BLaER1 treated with 17β-estradiol and CSF1 and Interleukin-3, amounts not matched to agents 10 nM and 100 nM (cell line): Measurements from ENCODE around the gene LRRC36.

ENCODE experiments used
- H3K27ac ChIP-seq, 11 experiments: shearing (Covaris generic); formaldehyde crosslinking; 2 replicates each; pipeline ENCODE4 v1.8.1; 2022
- H3K27me3 ChIP-seq, 11 experiments: shearing (Covaris generic); formaldehyde crosslinking; 2 replicates each; pipeline ENCODE4 v1.8.1; 2022
- H3K36me3 ChIP-seq, 11 experiments: shearing (Covaris generic); formaldehyde crosslinking; 2 replicates each; pipeline ENCODE4 v1.8.1; 2022
- H3K4me1 ChIP-seq, 10 experiments: shearing (Covaris generic); formaldehyde crosslinking; 2 replicates each; pipeline ENCODE4 v1.8.1; 2022
- H3K4me2 ChIP-seq, 11 experiments: shearing (Covaris generic); formaldehyde crosslinking; 2 replicates each; pipeline ENCODE4 v1.8.1; 2022
- H3K4me3 ChIP-seq, 10 experiments: shearing (Covaris generic); formaldehyde crosslinking; 2 replicates each; pipeline ENCODE4 v1.8.1; 2022
- H3K9ac ChIP-seq, 11 experiments: shearing (Covaris generic); formaldehyde crosslinking; 2 replicates each; pipeline ENCODE4 v1.8.1; 2022
- H3K9me3 ChIP-seq, 11 experiments: shearing (Covaris generic); formaldehyde crosslinking; replicated peaks in 1 of 11; 2 replicates each; pipeline ENCODE4 v1.8.1; 2022
- H4K20me1 ChIP-seq, 11 experiments: shearing (Covaris generic); formaldehyde crosslinking; 2 replicates each; pipeline ENCODE4 v1.8.1; 2022
- Cebpa-rat ChIP-seq, 11 experiments: shearing (Covaris generic); IDR thresholded peaks; 2 replicates each; pipeline ENCODE4 v1.8.1; 2022

Gene LRRC36

DNA sequence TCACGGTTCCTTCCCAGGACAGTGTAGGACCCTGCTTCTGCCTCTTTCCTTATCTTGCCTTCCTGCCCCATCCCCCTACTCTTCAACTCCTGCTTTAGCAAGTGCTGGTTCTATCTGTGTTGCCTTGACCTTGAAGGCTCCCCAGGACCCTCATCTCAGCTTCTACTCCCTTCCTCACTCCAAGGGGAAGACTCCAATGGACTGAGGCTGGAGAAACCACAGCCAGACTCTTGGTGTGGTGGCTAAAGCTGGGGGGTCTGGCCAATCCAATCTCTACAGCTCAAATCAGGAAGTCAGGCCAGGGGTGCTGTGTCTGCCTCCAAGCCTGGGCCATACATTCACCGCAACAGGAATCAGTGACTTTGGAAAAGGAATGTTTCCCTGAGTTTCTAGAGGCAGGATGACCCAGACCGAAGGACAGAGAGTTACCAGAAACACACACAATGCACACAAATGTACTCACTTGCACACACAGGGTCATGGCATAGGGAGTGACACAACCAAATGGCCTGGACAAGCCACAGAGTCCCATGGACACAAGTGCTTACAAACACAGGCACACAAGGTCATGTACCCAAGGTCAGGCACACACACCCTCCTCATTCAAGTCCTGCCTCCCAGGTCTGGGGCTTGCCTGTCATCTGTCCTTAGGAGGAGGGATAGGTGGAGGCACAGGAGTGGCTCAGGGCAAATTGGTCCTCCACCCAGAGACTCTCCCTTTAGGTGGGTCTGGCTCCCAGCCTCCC lies 102.6 kb downstream of the LRRC36 start:
- Histone ChIP-seq H3K27me3 (peaks cover 59 to 76% (median 65%) of the 10 kb centered on the region in 11 experiments), H3K4me1 (peaks cover 19 to 42% (median 30%) of the 10 kb centered on the region in 10 experiments), H3K27ac (no peak overlapping the region), H3K36me3 (peaks cover 0 to 5% (median 0%) of the 10 kb centered on the region in 11 experiments; a peak in 1 of 22 replicates), H4K20me1 (peaks cover 25 to 64% (median 42%) of the 10 kb centered on the region in 11 experiments; a peak in 21 of 22 replicates), H3K9me3 (no peaks in the 10 kb centered on the region), H3K4me3 (no peak overlapping the region), H3K4me2 (no peak overlapping the region), H3K9ac (no peak overlapping the region)
- TF ChIP-seq Cebpa-rat (IDR thresholded peaks at IDR 0.05) = no peak

GRCh38 chr16:67429799-67430503 lies 103.3 kb downstream of the LRRC36 start:
- Histone ChIP-seq H4K20me1 (peaks cover 32 to 71% (median 50%) of the 10 kb centered on the region in 11 experiments; a peak in 21 of 22 replicates), H3K4me3 (peak overlapping the region; percentile 19 to 63 (median 48); a peak in 13 of 20 replicates), H3K4me1 (peaks cover 13 to 42% (median 29%) of the 10 kb centered on the region in 10 experiments), H3K27ac (no peak overlapping the region), H3K27me3 (peaks cover 59 to 82% (median 68%) of the 10 kb centered on the region in 11 experiments), H3K9ac (peak overlapping the region in 2 of 11 experiments; percentile 32 to 53; a peak in 2 of 22 replicates), H3K36me3 (peaks cover 0 to 5% (median 0%) of the 10 kb centered on the region in 11 experiments; a peak in 1 of 22 replicates), H3K4me2 (peak overlapping the region; percentile 62 to 92 (median 74); a peak in 20 of 22 replicates), H3K9me3 (no peaks in the 10 kb centered on the region)
- no peak for TF ChIP-seq Cebpa-rat (IDR thresholded peaks at IDR 0.05)

DNA sequence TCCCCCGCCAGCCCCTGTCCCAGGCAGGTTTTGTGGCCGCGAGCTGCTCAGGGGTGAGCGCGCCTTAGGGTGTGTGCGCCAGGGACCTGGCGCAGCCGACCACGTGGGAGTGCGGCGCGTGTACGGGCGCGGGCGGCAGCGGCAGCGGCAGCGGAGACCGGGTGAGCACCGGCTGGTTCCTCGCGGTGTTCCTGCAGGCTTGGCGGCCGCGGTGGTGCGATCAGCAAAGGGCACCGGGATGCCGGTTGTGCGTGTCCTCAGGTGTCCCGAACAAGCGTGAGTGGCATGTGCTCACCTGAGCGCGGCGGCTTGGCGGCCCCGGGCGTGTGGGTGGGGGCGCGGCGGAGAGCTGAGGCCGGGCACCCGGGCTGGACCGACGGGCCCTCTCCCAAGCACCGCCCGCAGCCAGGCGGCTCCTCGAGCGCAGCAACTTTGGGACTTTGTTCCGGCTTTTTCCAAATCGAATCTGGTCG lies 103.9 kb downstream of the LRRC36 start:
- Histone ChIP-seq H4K20me1 (peaks cover 32 to 77% (median 56%) of the 10 kb centered on the region in 11 experiments; a peak in 21 of 22 replicates), H3K27me3 (peaks cover 59 to 82% (median 68%) of the 10 kb centered on the region in 11 experiments), H3K9ac (peak overlapping the region in 4 of 11 experiments; percentile 21 to 53 (median 36); a peak in 4 of 22 replicates), H3K27ac (no peak overlapping the region), H3K36me3 (peaks cover 0 to 7% (median 1%) of the 10 kb centered on the region in 11 experiments; a peak in 8 of 22 replicates), H3K4me2 (peak overlapping the region; percentile 62 to 92 (median 74)), H3K4me3 (peak overlapping the region; percentile 19 to 63 (median 48); a peak in 15 of 20 replicates), H3K4me1 (peaks cover 13 to 46% (median 30%) of the 10 kb centered on the region in 10 experiments), H3K9me3 (no peaks in the 10 kb centered on the region)
- no peak for TF ChIP-seq Cebpa-rat (IDR thresholded peaks at IDR 0.05)

DNA sequence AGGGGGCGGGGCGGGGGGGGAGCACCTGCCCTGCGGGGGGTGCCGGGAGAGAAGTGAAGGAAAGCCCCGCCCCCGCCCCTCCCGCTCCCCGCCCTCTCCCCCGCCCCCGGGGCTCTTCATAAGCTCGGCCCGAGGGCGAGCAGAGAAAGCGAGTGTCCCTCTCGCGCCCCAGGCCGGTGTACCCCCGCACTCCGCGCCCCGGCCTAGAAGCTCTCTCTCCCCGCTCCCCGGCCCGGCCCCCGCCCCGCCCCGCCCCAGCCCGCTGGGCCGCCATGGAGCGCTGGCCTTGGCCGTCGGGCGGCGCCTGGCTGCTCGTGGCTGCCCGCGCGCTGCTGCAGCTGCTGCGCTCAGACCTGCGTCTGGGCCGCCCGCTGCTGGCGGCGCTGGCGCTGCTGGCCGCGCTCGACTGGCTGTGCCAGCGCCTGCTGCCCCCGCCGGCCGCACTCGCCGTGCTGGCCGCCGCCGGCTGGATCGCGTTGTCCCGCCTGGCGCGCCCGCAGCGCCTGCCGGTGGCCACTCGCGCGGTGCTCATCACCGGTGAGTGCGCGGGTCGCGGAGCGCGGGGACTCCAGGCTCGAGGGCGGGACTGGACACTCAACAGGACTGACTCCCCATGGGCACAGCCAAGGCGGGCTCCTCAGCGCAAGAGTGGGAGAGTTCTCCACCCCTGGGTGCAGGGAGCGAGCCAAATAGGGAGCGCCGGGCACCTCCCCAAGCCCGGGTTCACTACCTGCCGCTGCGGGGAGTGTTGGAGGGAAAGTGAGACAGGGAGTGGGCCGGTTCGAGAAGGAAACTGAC lies 104.6 kb downstream of the LRRC36 start, which contains the start of gene HSD11B2:
HSD11B2 (plus strand) TSS at position 145 of the 798 bp plus-strand sequence; CDS start at position 273, 128 bp downstream.
- Histone ChIP-seq H3K36me3 (peaks cover 0 to 13% (median 7%) of the 10 kb centered on the region in 11 experiments; a peak in 13 of 22 replicates), H3K4me1 (peaks cover 17 to 52% (median 33%) of the 10 kb centered on the region in 10 experiments), H3K27me3 (peaks cover 59 to 82% (median 68%) of the 10 kb centered on the region in 11 experiments), H3K4me3 (peak within 1 kb of the TSS; percentile 33 to 66 (median 50)), H3K9me3 (no peaks in the 10 kb centered on the region), H4K20me1 (peaks cover 32 to 84% (median 62%) of the 10 kb centered on the region in 11 experiments; a peak in 21 of 22 replicates), H3K4me2 (peak within 1 kb of the TSS; percentile 70 to 96 (median 82)), H3K9ac (peak within 1 kb of the TSS in 8 of 11 experiments; percentile 21 to 53 (median 42); a peak in 11 of 22 replicates), H3K27ac (no peak within 1 kb of the TSS)
- no peak for TF ChIP-seq Cebpa-rat (IDR thresholded peaks at IDR 0.05)

DNA sequence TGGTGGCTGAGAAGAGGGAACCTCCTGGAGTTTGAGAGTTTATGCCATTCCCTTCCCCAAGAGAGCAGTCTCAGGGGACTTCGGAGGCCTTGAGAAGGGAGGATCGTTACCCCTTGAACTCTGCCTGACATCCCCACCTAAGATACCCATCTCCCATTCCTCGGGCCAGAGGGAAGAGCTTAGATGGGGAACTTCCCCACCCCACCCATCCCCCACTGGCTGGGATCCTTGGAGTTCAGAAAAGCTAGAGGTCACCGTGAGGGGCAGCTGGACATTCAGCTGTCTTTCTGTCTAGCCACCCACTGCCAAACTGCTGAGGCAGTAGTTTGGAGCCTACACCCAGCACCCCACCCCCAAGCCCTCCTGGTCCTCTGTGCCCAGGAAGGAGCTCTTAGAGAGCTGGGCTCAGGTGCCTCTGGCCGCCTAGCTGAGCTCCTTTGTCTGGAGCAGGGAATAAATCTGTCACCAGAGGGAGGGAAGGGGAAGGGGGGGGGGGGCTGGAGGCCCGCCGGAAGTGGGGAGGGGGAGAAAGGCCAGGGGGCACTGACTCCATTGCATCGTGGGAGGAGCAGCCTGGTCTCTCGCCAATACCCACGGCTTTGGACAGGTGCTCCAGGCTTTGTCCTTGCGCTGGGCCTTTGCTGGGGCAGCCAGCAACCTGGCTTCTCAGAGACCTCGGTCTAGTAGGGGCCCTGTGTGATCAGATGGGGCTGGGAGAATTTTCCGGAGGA lies 105.3 kb downstream of the LRRC36 start:
- Histone ChIP-seq H3K36me3 (peaks cover 6 to 19% (median 12%) of the 10 kb centered on the region in 11 experiments; a peak in 21 of 22 replicates), H3K4me1 (peaks cover 17 to 58% (median 37%) of the 10 kb centered on the region in 10 experiments), H3K27ac (no peak overlapping the region), H3K9me3 (no peaks in the 10 kb centered on the region), H3K9ac (peak overlapping the region in 4 of 11 experiments; percentile 21 to 43 (median 40); a peak in 5 of 22 replicates), H3K27me3 (peaks cover 59 to 78% (median 67%) of the 10 kb centered on the region in 11 experiments), H3K4me2 (peak overlapping the region; percentile 69 to 96 (median 82); a peak in 21 of 22 replicates), H3K4me3 (peak overlapping the region in 8 of 10 experiments; percentile 40 to 66 (median 50); a peak in 12 of 20 replicates), H4K20me1 (peaks cover 32 to 91% (median 69%) of the 10 kb centered on the region in 11 experiments)
- no peak for TF ChIP-seq Cebpa-rat (IDR thresholded peaks at IDR 0.05)

- Histone ChIP-seq H3K4me1 (peaks cover 17 to 64% (median 38%) of the 10 kb centered on the region in 10 experiments), H3K4me2 (peak overlapping the region in 4 of 11 experiments; percentile 0 to 96 (median 24); a peak in 3 of 22 replicates), H3K27ac (no peak overlapping the region), H3K9ac (no peak overlapping the region), H3K36me3 (peaks cover 11 to 25% (median 18%) of the 10 kb centered on the region in 11 experiments), H3K27me3 (peaks cover 59 to 72% (median 66%) of the 10 kb centered on the region in 11 experiments), H3K9me3 (no peaks in the 10 kb centered on the region), H4K20me1 (peaks cover 32 to 97% (median 74%) of the 10 kb centered on the region in 11 experiments), H3K4me3 (no peak overlapping the region)
- no peak for TF ChIP-seq Cebpa-rat (IDR thresholded peaks at IDR 0.05)
Observed at GRCh38 chr16:67432506-67432890, 105.9 kb downstream of the LRRC36 start.

- Histone ChIP-seq H3K27ac (no peak overlapping the region), H3K9ac (no peak overlapping the region), H3K27me3 (peaks cover 53 to 66% (median 60%) of the 10 kb centered on the region in 11 experiments), H4K20me1 (peaks cover 32 to 97% (median 78%) of the 10 kb centered on the region in 11 experiments), H3K36me3 (peaks cover 19 to 32% (median 25%) of the 10 kb centered on the region in 11 experiments), H3K4me2 (peak overlapping the region in 3 of 11 experiments; percentile 18 to 96 (median 29); a peak in 2 of 22 replicates), H3K4me3 (no peak overlapping the region), H3K4me1 (peaks cover 17 to 71% (median 40%) of the 10 kb centered on the region in 10 experiments), H3K9me3 (no peaks in the 10 kb centered on the region)
- no peak for TF ChIP-seq Cebpa-rat (IDR thresholded peaks at IDR 0.05)
Observed at GRCh38 chr16:67433131-67433719, 106.6 kb downstream of the LRRC36 start.
